ENCODE measurements around the gene PARP16. TPM values are rescaled to one million over a fixed set of nuclear protein-coding genes. Genes with fewer than 3 reads are reported as not detected.

Gene PARP16
- total and polyA plus RNA-seq, 9 of the 15 experiments (the other 6 are each of a cell fraction or from before 2014, with no cell fraction given): 3.0 to 9.9 (median 5.8) TPM

- TF ChIP-seq NKRF (IDR thresholded peaks at IDR 0.05; ENCODE audit: borderline replicate concordance) (peak; percentile 48; the same call in 1 of the 2 replicates), BDP1 (IDR thresholded peaks at IDR 0.05; ENCODE audit: insufficient read depth, insufficient read length) (no peak), ZNF639 (CRISPR knock-in tag; conservative IDR thresholded peaks at IDR 0.05 in 1 of 2, IDR thresholded peaks at IDR 0.05 in 1 of 2) (no peak), TOE1 (IDR thresholded peaks at IDR 0.05; ENCODE audit: borderline replicate concordance) (0 out of 2 replicates have a peak, but pooled peaks have one; percentile 32), TOE1 (CRISPR knock-in tag; IDR thresholded peaks at IDR 0.05; ENCODE audit: borderline replicate concordance, low read depth) (no peak), SMC3 (conservative IDR thresholded peaks at IDR 0.05; ENCODE audit: insufficient read depth, low read depth, low read length) (peak; percentile 94), PRPF4 (IDR thresholded peaks at IDR 0.05; ENCODE audit: insufficient read depth, low read depth, low read length, poor library complexity, severe bottlenecking) (no peak), KLF13 (tag; IDR thresholded peaks at IDR 0.05; ENCODE audit: borderline replicate concordance, low read depth) (no peak), SMAD3 (CRISPR knock-in tag; conservative IDR thresholded peaks at IDR 0.05) (no peak), ZNF316 (IDR thresholded peaks at IDR 0.05) (no peak)
- TF ChIP-seq, protein P1, sequence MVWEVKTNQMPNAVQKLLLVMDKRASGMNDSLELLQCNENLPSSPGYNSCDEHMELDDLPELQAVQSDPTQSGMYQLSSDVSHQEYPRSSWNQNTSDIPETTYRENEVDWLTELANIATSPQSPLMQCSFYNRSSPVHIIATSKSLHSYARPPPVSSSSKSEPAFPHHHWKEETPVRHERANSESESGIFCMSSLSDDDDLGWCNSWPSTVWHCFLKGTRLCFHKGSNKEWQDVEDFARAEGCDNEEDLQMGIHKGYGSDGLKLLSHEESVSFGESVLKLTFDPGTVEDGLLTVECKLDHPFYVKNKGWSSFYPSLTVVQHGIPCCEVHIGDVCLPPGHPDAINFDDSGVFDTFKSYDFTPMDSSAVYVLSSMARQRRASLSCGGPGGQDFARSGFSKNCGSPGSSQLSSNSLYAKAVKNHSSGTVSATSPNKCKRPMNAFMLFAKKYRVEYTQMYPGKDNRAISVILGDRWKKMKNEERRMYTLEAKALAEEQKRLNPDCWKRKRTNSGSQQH (CRISPR knock-in tag; IDR thresholded peaks at IDR 0.05): 0 out of 2 replicates have a peak, but pooled peaks have one; percentile 50
Measured at GRCh38 chr15:65318870-65319356, 32.2 kb upstream of the PARP16 start (continued).

Measured in K562 (cell line).